ENCODE measurements around the gene ARRB1. TPM values are rescaled to one million over a fixed set of nuclear protein-coding genes. Genes with fewer than 3 reads are reported as not detected.

Gene ARRB1
- total and polyA plus RNA-seq, 9 of the 15 experiments (the other 6 are each of a cell fraction or from before 2014, with no cell fraction given) = 6.6 to 45.4 (median 28.5) TPM

DNA sequence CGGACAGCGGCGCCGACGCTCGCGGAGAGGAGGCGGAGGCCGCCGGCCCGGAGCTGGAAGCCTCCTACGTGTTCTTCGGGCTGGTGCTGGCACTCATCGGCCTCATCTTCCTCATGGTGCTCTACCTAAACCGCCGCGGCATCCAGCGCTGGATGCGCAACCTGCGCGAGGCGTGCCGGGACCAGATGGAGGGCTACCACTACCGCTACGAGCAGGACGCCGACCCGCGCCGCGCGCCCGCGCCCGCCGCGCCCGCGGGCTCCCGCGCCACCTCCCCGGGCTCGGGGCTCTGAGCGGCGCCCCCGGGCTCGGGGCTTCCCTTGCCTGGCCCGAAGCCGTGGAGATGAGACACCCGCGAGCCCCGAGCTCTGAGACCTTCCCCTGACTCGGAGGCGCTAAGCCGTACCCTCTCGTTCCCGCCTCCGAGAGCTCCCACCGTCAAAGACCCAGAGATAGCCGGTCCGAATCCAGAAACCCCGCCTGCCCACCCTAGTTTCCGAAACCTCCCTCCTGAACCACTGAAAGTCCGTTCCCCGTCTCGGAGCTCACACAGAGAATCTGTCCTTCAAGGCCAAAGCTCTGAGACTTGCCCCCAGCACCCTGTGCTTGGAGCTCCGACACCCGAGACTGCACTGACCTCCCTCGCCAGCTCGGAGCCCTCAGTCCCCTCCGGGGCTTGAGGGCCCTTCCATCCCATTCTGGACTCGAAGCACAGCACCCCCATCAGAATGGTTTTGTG is 109.4 kb downstream of the ARRB1 start (continued):
- TF ChIP-seq MEIS2 (IDR thresholded peaks at IDR 0.05; ENCODE audit: partially characterized antibody) (no peak), EHMT2 (IDR thresholded peaks at IDR 0.05) (no peak), ZBTB26 (CRISPR knock-in tag; IDR thresholded peaks at IDR 0.05) (no peak), ILK (tag; IDR thresholded peaks at IDR 0.05; ENCODE audit: borderline replicate concordance, low read depth) (no peak), PTRF (tag; IDR thresholded peaks at IDR 0.05) (no peak), ZNF134 (CRISPR knock-in tag; conservative IDR thresholded peaks at IDR 0.05) (no peak), ZEB2 (IDR thresholded peaks at IDR 0.05) (no peak), FOXP1 (CRISPR knock-in tag; IDR thresholded peaks at IDR 0.05) (no peak)
- TF ChIP-seq, protein P1, sequence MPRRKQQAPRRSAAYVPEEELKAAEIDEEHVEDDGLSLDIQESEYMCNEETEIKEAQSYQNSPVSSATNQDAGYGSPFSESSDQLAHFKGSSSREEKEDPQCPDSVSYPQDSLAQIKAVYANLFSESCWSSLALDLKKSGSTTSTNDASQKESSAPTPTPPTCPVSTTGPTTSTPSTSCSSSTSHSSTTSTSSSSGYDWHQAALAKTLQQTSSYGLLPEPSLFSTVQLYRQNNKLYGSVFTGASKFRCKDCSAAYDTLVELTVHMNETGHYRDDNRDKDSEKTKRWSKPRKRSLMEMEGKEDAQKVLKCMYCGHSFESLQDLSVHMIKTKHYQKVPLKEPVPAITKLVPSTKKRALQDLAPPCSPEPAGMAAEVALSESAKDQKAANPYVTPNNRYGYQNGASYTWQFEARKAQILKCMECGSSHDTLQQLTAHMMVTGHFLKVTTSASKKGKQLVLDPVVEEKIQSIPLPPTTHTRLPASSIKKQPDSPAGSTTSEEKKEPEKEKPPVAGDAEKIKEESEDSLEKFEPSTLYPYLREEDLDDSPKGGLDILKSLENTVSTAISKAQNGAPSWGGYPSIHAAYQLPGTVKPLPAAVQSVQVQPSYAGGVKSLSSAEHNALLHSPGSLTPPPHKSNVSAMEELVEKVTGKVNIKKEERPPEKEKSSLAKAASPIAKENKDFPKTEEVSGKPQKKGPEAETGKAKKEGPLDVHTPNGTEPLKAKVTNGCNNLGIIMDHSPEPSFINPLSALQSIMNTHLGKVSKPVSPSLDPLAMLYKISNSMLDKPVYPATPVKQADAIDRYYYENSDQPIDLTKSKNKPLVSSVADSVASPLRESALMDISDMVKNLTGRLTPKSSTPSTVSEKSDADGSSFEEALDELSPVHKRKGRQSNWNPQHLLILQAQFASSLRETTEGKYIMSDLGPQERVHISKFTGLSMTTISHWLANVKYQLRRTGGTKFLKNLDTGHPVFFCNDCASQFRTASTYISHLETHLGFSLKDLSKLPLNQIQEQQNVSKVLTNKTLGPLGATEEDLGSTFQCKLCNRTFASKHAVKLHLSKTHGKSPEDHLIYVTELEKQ (CRISPR knock-in tag; IDR thresholded peaks at IDR 0.05) = no peak
- TF ChIP-seq, protein P2, sequence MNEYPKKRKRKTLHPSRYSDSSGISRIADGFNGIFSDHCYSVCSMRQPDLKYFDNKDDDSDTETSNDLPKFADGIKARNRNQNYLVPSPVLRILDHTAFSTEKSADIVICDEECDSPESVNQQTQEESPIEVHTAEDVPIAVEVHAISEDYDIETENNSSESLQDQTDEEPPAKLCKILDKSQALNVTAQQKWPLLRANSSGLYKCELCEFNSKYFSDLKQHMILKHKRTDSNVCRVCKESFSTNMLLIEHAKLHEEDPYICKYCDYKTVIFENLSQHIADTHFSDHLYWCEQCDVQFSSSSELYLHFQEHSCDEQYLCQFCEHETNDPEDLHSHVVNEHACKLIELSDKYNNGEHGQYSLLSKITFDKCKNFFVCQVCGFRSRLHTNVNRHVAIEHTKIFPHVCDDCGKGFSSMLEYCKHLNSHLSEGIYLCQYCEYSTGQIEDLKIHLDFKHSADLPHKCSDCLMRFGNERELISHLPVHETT (CRISPR knock-in tag; conservative IDR thresholded peaks at IDR 0.05 in 1 of 2, IDR thresholded peaks at IDR 0.05 in 1 of 2) = no peak
